WERI-Rb-1 (cell line): Measurements from ENCODE around the gene CHM.
"Not testable (repeated sequence)": the region's sequence is repeated elsewhere in the genome, so short reads cannot be mapped to it uniquely, and the experiment has no call there.

Experiments
- DNase-seq: peaks from one replicate; pipeline ENCODE4 v3.0.0-alpha.2; 2020
- H3K27ac ChIP-seq: fragments of 250-450 bp; sonication (Bioruptor Pico); 2 replicates; pipeline ENCODE4 v1.5.1; 2020; ENCODE audit warnings: mild to moderate bottlenecking, moderate library complexity
- H3K27me3 ChIP-seq: fragments of 250-450 bp; sonication (Bioruptor Pico); 2 replicates; pipeline ENCODE4 v1.5.1; 2021; ENCODE audit warnings: mild to moderate bottlenecking, low read depth, moderate library complexity; ENCODE audit not compliant: insufficient read depth, severe bottlenecking
- H3K36me3 ChIP-seq: fragments of 250-450 bp; sonication (Bioruptor Pico); 2 replicates; pipeline ENCODE4 v1.5.1; 2020; ENCODE audit warnings: mild to moderate bottlenecking, moderate library complexity
- H3K4me3 ChIP-seq: 2 replicates; pipeline ENCODE4 v1.5.1; 2011; ENCODE audit warnings: low read depth, mild to moderate bottlenecking, control low read depth, low read length
- H3K9me3 ChIP-seq: fragments of 250-450 bp; sonication (Bioruptor Pico); 2 replicates; pipeline ENCODE4 v1.5.1; 2021; ENCODE audit warnings: mild to moderate bottlenecking, moderate library complexity; ENCODE audit not compliant: severe bottlenecking
- CTCF ChIP-seq: IDR thresholded peaks from 2 replicates; pipeline ENCODE4 v1.5.1; 2011; ENCODE audit warnings: low read depth, mild to moderate bottlenecking, control low read depth, inconsistent platforms, low read length

CHM gene

GRCh38 chrX:85928606-85929005, 118.8 kb downstream of the CHM start:
- DNase-seq, result no peak
- Histone ChIP-seq H3K9me3 (no peaks in the 10 kb centered on the region), H3K36me3 (no peaks in the 10 kb centered on the region), H3K27me3 (no peaks in the 10 kb centered on the region), H3K27ac (no peak overlapping the region), H3K4me3 (no peak overlapping the region)
- no peak for TF ChIP-seq CTCF

GRCh38 chrX:85927740-85928139, 119.6 kb downstream of the CHM start:
- no peak for DNase-seq
- no peak overlapping the region for H3K4me3 ChIP-seq
- no peaks in the 10 kb centered on the region for H3K9me3 ChIP-seq
- H3K36me3 ChIP-seq, result no peaks in the 10 kb centered on the region
- no peaks in the 10 kb centered on the region for H3K27me3 ChIP-seq
- H3K27ac ChIP-seq, result no peak overlapping the region
- no peak for TF ChIP-seq CTCF

- H3K27me3 ChIP-seq, result no peaks in the 10 kb centered on the region
- no peak for DNase-seq
- H3K36me3 ChIP-seq, result no peaks in the 10 kb centered on the region
- no peak overlapping the region for H3K27ac ChIP-seq
- TF ChIP-seq CTCF, result no peak
- H3K9me3 ChIP-seq, result no peaks in the 10 kb centered on the region
- no peak overlapping the region for H3K4me3 ChIP-seq
These were observed 124.5 kb downstream of the CHM start for GRCh38 chrX:85922821-85923220.

- not testable (repeated sequence) for DNase-seq
These were observed 130.6 kb downstream of the CHM start for GRCh38 chrX:85916656-85917280.

GRCh38 chrX:85914431-85914830, 132.9 kb downstream of the CHM start:
- Histone ChIP-seq H3K27ac (no peak overlapping the region), H3K4me3 (no peak overlapping the region), H3K27me3 (no peaks in the 10 kb centered on the region), H3K36me3 (no peaks in the 10 kb centered on the region), H3K9me3 (no peaks in the 10 kb centered on the region)
- TF ChIP-seq CTCF, result no peak
- no peak for DNase-seq

More at GRCh38 chrX:85916656-85917280, 130.6 kb downstream of the CHM start:
- H3K27ac ChIP-seq, H3K4me3 ChIP-seq, H3K36me3 ChIP-seq, H3K27me3 ChIP-seq, H3K9me3 ChIP-seq: not testable (repeated sequence)

GRCh38 chrX:85907316-85907715, 140.0 kb downstream of the CHM start:
- H3K4me3 ChIP-seq, result no peak overlapping the region
- no peaks in the 10 kb centered on the region for H3K27me3 ChIP-seq
- no peaks in the 10 kb centered on the region for H3K36me3 ChIP-seq
- DNase-seq, result no peak
- TF ChIP-seq CTCF, result no peak
- H3K9me3 ChIP-seq, result no peaks in the 10 kb centered on the region
- H3K27ac ChIP-seq, result no peak overlapping the region
